Fibroblast of pulmonary artery (primary cell): ENCODE data around the gene GSG1.

Source experiments
- DNase-seq: peaks from one replicate; pipeline ENCODE4 v3.0.0-alpha.2; 2010; ENCODE audit warnings: low read depth
- H3K4me3 ChIP-seq: replicated peaks from 2 replicates; pipeline ENCODE4 v1.5.1; 2011; ENCODE audit warnings: low read depth, mild to moderate bottlenecking, control low read depth, low read length, moderate library complexity
- TF ChIP-seq, protein P1 (sequence below): IDR thresholded peaks from 2 replicates; pipeline ENCODE4 v1.5.1; 2011; ENCODE audit warnings: mild to moderate bottlenecking, control low read depth, low read length, inconsistent platforms; ENCODE audit errors: missing control alignments

GSG1 gene

DNA sequence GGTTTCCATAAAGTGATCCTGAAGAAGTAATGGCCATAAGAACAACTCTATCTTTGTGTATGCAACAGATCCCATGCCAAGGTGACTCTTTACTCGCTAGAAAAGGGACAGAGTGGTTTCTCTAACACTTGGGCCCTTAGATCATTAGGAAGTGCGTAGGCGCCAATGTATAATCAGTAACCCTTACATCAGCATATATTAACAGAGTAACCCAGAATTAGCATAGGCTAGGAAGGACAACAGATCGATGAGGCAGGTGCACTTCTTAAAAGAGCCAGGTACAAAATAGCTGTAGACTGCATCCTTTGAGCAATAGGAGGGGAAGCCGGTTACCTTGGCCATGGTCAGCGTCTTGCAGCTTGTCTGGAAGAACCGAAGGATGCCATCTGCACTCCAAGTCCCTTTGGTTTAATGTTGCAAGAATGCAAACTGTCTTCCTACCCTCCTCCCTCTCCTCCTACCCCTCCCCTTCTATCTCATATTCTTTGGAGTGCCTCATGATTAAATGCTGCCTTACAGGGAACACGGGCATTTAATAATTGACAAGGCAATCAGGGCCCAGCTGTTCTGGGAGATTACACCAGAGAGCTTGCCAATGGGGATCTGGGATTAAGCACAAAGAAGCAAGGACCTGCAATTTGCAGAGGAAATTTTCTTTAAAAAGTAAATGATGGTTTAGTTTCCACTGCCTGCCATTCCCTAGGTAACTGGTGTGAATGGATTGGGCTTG lies 8.0 kb downstream of the GSG1 start:
- no peak for DNase-seq
- no peak overlapping the region for H3K4me3 ChIP-seq
- TF ChIP-seq, protein P1, sequence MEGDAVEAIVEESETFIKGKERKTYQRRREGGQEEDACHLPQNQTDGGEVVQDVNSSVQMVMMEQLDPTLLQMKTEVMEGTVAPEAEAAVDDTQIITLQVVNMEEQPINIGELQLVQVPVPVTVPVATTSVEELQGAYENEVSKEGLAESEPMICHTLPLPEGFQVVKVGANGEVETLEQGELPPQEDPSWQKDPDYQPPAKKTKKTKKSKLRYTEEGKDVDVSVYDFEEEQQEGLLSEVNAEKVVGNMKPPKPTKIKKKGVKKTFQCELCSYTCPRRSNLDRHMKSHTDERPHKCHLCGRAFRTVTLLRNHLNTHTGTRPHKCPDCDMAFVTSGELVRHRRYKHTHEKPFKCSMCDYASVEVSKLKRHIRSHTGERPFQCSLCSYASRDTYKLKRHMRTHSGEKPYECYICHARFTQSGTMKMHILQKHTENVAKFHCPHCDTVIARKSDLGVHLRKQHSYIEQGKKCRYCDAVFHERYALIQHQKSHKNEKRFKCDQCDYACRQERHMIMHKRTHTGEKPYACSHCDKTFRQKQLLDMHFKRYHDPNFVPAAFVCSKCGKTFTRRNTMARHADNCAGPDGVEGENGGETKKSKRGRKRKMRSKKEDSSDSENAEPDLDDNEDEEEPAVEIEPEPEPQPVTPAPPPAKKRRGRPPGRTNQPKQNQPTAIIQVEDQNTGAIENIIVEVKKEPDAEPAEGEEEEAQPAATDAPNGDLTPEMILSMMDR, result no peak

DNA sequence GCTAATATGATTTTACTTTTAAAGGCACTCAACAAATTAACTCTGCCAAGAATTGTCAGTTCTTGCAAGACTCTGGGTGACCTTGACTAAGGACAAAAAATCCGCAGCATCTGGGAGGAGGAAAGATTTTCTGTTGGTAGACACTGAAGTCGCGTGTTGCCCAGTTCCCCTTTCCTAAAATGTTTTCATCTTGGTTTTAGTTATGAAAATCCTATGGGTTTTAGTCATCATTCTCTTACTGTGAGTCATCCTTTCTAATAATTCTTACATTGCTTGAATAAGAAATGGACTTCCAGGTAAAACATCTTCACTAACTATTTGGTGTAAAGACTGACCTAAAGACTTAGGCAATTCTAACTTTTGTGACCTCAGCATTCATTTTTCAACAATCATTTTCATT lies 9.1 kb downstream of the GSG1 start:
- TF ChIP-seq, protein P1, result no peak
- H3K4me3 ChIP-seq, result no peak overlapping the region
- peak; percentile 63 for DNase-seq

DNA sequence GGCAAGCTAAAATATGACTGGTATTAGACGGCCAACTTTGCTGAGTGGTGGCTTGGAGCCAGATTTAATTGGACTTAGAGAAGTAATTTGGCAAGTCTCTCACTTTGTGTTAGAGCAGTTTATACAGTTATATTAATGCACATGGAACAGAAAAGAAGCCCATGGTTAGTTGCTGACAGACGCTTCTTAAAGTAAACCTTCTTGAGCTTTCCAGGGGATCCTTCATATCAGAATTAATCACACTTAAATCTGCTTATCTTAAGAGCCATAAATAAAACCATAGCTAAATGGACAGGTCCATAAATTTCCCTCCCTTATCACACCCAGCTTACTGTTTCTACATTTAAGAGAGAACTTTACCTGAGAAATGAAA lies 9.6 kb downstream of the GSG1 start:
- no peak overlapping the region for H3K4me3 ChIP-seq
- no peak for DNase-seq
- TF ChIP-seq, protein P1, result no peak

DNA sequence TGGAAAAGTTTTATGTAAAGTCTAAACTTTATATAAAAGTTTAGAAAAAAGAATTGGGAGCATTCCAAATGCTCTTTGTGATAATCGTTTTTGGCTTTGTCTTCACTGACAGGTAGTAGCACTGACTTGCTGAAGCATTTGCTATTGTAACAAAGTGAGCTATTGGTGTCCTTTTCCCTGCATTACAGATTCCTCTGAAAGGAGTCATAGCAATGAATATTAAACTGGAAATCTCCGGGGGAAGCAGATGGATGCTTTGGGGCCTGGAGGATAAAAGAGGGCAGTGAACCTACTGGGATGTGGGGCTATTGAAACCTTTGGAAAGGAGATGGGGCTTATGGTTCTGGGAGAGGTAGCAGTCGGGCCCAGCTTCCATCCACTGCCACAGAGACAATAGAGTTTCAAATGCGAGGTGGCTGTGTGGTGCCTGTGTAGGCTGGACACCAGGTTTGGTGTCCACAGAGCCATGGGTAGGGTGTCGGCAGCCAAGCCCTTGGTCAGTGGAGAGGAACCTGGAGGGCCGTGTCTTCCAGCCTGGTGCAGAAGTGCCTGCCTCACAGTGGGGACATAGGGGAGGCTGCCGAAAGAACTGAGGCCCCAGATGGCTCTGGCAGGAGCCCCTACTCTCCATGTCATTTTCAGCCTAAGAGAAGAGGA lies 10.1 kb downstream of the GSG1 start:
- TF ChIP-seq, protein P1, result no peak
- DNase-seq, result no peak

DNA sequence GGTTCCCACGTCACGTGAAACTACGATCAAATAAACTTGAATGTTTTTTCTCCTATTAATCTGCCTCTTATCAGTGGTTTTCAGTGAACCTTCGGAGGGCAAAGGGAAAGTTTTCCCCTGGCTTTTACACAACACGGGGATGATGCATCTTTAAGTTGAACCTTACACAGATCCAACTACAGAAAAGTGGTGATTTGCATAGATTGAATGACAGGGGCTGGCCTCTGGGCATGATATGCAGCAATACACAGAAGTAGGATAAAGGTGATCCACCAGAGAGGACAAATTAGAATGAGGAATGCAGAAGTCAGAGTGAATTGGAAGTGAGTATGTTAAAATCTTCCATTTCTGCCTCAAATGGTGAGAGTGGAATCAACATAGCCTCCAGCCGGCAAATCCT lies 11.6 kb downstream of the GSG1 start:
- H3K4me3 ChIP-seq, result no peak overlapping the region
- TF ChIP-seq, protein P1, result no peak
- no peak for DNase-seq

More for the DNA sequence above, 10.1 kb downstream of the GSG1 start:
- H3K4me3 ChIP-seq, result no peak overlapping the region

DNA sequence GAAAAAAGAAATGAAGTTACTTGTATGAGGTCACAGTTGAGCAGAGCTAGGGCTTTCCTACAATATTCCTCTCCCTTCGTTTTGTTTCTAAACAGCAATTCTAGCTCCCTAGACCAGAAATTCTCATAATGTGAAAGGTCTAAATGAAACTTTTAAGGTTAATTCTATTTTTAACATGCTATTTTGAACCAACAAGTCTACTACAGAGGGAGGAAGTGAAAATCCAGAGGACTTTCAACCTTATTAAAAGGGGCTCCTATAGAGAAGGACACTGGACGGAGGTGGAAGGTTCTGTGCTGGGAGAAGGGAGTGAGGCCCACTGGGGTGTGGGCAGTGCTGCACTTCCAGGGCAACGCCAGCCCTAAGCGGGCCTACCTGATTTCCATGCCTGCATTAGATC lies 13.4 kb downstream of the GSG1 start:
- TF ChIP-seq, protein P1, result no peak
- H3K4me3 ChIP-seq, result no peak overlapping the region
- no peak for DNase-seq
